ENCODE measurements around the gene MYO3B.

Gene MYO3B

GRCh38 chr2:170703776-170704476 lies 526.0 kb downstream of the MYO3B start:
- DNase-seq (ENCODE audit: low spot score): no peak

Measured in putamen (tissue), 1 donor.